ENCODE data around the gene PCDHB4. TPM values are rescaled to one million over a fixed set of nuclear protein-coding genes. Genes with fewer than 3 reads are reported as not detected.

Gene PCDHB4
- total RNA-seq, result 2.0 to 5.4 TPM (median 2.0 TPM) in 3 replicates
- long read RNA-seq, result 0 reads

DNA sequence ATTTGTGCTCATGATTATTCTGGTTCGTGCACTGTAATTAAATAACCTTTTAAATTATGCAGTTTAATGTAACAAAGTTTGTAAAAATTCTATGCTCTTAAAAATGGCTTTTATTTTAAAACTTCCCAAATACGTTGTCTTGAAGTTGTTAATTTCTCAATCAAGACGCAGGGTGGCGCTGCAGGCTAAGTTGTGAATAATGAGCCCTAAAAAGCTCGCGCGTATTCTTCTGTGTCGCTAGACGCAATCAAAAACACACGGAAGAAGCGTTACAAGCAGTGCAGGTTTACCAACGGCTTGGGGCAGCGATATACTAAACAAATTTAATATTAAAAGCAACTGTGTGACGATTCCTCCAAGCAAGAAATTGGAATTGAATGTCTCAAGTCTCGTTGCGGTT lies at the start of gene PCDHB4:
Gene PCDHB4, plus strand, starts transcription at position 256 of the 400 bp plus-strand sequence. CDS start 181 bp downstream, outside the sequence.
- H3K27me3 Mint-ChIP-seq (ENCODE audit: low read depth), result no peaks in the 10 kb centered on the region
- no peak within 1 kb of the TSS for H3K4me3 Mint-ChIP-seq (ENCODE audit: unreplicated experiment)
- DNase-seq (ENCODE audit: low spot score), result no peak
- H3K9me3 Mint-ChIP-seq (ENCODE audit: low read depth), result peaks cover 38% of the 10 kb centered on the region
- peaks cover 28% of the 10 kb centered on the region for H3K36me3 Mint-ChIP-seq (ENCODE audit: low read depth)
- no peak within 1 kb of the TSS for H3K27ac Mint-ChIP-seq (ENCODE audit: unreplicated experiment)
- TF ChIP-seq, protein P1, sequence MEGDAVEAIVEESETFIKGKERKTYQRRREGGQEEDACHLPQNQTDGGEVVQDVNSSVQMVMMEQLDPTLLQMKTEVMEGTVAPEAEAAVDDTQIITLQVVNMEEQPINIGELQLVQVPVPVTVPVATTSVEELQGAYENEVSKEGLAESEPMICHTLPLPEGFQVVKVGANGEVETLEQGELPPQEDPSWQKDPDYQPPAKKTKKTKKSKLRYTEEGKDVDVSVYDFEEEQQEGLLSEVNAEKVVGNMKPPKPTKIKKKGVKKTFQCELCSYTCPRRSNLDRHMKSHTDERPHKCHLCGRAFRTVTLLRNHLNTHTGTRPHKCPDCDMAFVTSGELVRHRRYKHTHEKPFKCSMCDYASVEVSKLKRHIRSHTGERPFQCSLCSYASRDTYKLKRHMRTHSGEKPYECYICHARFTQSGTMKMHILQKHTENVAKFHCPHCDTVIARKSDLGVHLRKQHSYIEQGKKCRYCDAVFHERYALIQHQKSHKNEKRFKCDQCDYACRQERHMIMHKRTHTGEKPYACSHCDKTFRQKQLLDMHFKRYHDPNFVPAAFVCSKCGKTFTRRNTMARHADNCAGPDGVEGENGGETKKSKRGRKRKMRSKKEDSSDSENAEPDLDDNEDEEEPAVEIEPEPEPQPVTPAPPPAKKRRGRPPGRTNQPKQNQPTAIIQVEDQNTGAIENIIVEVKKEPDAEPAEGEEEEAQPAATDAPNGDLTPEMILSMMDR (IDR thresholded peaks at IDR 0.05), result peak; percentile 21
- no peaks in the 10 kb centered on the region for H3K4me1 Mint-ChIP-seq (ENCODE audit: low read depth)

DNA sequence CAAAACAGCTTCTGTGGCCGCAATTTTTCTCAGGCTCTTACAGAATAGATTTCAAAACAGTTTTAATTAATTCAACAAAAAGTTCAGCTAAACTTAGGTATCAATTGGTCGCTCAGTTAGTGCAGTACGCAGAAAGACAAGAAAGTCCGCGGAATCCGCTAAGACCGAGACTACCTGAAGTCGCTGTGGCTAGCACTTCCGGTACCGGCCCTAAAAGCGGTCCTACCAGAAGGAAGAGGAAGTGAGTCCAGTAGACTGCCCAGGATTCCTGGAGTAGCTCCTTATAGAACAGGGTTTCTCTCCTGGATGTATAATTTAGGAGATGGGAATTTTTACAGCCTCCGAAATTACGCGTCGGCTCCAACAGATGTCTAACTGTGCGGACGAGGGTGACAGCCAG lies 43.8 kb upstream of the PCDHB4 start:
- DNase-seq (ENCODE audit: low spot score), result no peak
- Mint-ChIP-seq H3K9me3 (ENCODE audit: low read depth) (peaks cover 10% of the 10 kb centered on the region), H3K4me3 (ENCODE audit: unreplicated experiment) (no peak overlapping the region), H3K27me3 (ENCODE audit: low read depth) (peaks cover 4% of the 10 kb centered on the region), H3K27ac (ENCODE audit: unreplicated experiment) (no peak overlapping the region), H3K4me1 (ENCODE audit: low read depth) (no peaks in the 10 kb centered on the region), H3K36me3 (ENCODE audit: low read depth) (no peaks in the 10 kb centered on the region)
- TF ChIP-seq, protein P1 (IDR thresholded peaks at IDR 0.05), result no peak

DNA sequence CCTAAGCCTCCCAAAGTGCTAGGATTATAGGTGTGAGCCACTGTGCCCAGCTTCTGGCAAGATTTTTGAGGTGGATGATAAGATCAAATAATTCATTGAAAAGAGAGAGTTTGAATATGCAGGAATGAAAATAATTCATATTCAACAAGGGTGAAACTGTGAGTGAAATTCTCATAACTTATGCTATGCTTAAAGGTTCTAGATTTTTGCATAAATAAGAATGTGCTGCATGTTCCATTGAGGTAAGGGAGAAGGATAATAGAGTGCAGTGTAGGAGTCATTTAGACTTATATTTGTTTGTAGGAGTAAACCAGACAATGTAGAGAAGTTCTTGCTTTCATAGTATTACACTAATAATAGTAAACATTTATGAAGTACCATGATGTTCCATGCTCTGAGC lies 39.4 kb upstream of the PCDHB4 start:
- peaks cover 10% of the 10 kb centered on the region for H3K9me3 Mint-ChIP-seq (ENCODE audit: low read depth)
- peaks cover 4% of the 10 kb centered on the region for H3K36me3 Mint-ChIP-seq (ENCODE audit: low read depth)
- no peak for DNase-seq (ENCODE audit: low spot score)
- H3K4me1 Mint-ChIP-seq (ENCODE audit: low read depth), result peaks cover 3% of the 10 kb centered on the region
- TF ChIP-seq, protein P1 (IDR thresholded peaks at IDR 0.05), result no peak
- peaks cover 4% of the 10 kb centered on the region for H3K27me3 Mint-ChIP-seq (ENCODE audit: low read depth)
- no peak overlapping the region for H3K4me3 Mint-ChIP-seq (ENCODE audit: unreplicated experiment)
- no peak overlapping the region for H3K27ac Mint-ChIP-seq (ENCODE audit: unreplicated experiment)

DNA sequence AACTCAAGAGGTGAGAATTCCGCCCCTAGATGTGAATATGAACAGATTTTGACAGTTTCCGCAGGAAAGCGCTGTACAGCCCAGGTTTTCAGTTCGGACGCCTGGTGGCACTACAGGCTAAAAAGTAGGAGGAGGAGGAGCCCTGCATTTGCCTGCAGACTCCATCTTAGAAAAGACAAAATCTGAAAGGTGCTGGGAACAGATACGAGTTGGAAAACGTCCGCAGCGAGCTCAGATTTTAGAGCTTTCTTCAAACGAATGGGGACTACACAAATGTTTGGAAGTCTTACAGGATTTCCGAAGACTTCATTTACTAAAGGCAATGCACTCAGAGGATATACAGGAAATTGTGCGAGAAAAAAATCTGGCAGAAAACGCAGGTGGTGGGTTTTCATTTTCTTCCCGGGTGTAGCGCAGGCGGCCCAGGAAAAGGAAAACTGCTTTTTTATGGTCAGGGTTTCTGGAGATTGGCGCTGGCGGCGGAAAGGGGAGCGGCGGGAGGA lies 37.1 kb upstream of the PCDHB4 start:
- Mint-ChIP-seq H3K9me3 (ENCODE audit: low read depth) (peaks cover 7% of the 10 kb centered on the region), H3K4me3 (ENCODE audit: unreplicated experiment) (peak overlapping the region; percentile 82), H3K4me1 (ENCODE audit: low read depth) (peaks cover 3% of the 10 kb centered on the region), H3K27me3 (ENCODE audit: low read depth) (peaks cover 8% of the 10 kb centered on the region), H3K27ac (ENCODE audit: unreplicated experiment) (peak overlapping the region; percentile 85), H3K36me3 (ENCODE audit: low read depth) (peaks cover 4% of the 10 kb centered on the region)
- TF ChIP-seq, protein P1 (IDR thresholded peaks at IDR 0.05), result peak; percentile 65
- DNase-seq (ENCODE audit: low spot score), result no peak

DNA sequence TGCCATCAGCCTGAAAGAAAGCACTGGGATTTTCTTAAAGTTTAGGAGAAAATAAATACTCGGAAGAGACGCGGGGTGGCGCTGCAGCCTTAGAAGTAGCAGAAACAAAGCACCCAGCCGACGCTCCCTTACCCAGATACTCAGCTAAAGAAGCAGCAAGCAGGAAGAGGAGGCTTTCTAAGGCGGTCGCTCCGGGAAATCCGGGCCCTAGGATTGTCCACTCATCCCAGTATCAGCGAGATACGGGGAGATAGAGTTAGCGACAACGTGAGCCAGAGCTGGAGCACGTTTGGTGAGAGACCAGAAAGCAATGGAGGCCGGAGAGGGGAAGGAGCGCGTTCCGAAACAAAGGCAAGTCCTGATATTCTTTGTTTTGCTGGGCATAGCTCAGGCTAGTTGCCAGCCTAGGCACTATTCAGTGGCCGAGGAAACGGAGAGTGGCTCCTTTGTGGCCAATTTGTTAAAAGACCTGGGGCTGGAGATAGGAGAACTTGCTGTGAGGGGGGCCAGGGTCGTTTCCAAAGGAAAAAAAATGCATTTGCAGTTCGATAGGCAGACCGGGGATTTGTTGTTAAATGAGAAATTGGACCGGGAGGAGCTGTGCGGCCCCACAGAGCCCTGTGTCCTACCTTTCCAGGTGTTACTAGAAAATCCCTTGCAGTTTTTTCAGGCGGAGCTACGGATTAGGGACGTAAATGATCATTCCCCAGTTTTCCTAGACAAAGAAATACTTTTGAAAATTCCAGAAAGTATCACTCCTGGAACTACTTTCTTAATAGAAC lies 26.9 kb upstream of the PCDHB4 start, which contains the start of gene PCDHB2:
Gene PCDHB2, plus strand, starts transcription at position 135 of the 782 bp plus-strand sequence. Its CDS starts 176 bp downstream, at position 311.
- TF ChIP-seq, protein P1 (IDR thresholded peaks at IDR 0.05), result peak; percentile 94
- H3K9me3 Mint-ChIP-seq (ENCODE audit: low read depth), result peaks cover 21% of the 10 kb centered on the region
- peaks cover 21% of the 10 kb centered on the region for H3K36me3 Mint-ChIP-seq (ENCODE audit: low read depth)
- peak within 1 kb of the TSS; percentile 86 for H3K4me3 Mint-ChIP-seq (ENCODE audit: unreplicated experiment)
- peaks cover 11% of the 10 kb centered on the region for H3K4me1 Mint-ChIP-seq (ENCODE audit: low read depth)
- no peak for DNase-seq (ENCODE audit: low spot score)
- H3K27me3 Mint-ChIP-seq (ENCODE audit: low read depth), result peaks cover 2% of the 10 kb centered on the region
- peak within 1 kb of the TSS; percentile 97 for H3K27ac Mint-ChIP-seq (ENCODE audit: unreplicated experiment)
